GM12874 (cell line): ENCODE measurements around the gene SNX4.

Source experiments
- TF ChIP-seq, protein P1 (sequence below): IDR thresholded peaks from 2 replicates; pipeline ENCODE4 v1.5.1; 2011; ENCODE audit warnings: low read depth, mild to moderate bottlenecking, control low read depth, low read length, moderate library complexity; ENCODE audit not compliant: insufficient read depth

Gene SNX4

DNA sequence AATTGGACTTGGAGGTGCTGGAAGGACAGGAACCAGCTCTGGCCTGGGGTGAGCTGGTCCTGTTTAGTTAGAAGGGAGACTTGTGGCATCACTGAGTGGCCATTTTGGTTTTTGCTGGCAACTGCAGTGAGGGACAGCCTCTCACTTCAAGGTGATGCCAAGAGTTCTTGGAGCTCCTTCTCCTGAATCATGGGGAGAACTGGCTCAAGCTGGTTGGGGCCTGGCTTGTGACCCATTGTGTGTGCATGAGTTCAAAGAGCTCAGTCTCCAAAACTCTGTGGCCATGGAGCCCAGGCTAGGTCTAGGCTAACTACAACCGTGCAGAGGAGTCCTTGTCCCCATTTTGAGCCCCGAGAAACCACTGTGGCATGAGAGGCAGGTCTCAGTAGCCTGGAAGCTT, 84.8 kb downstream of the SNX4 start:
- TF ChIP-seq, protein P1, sequence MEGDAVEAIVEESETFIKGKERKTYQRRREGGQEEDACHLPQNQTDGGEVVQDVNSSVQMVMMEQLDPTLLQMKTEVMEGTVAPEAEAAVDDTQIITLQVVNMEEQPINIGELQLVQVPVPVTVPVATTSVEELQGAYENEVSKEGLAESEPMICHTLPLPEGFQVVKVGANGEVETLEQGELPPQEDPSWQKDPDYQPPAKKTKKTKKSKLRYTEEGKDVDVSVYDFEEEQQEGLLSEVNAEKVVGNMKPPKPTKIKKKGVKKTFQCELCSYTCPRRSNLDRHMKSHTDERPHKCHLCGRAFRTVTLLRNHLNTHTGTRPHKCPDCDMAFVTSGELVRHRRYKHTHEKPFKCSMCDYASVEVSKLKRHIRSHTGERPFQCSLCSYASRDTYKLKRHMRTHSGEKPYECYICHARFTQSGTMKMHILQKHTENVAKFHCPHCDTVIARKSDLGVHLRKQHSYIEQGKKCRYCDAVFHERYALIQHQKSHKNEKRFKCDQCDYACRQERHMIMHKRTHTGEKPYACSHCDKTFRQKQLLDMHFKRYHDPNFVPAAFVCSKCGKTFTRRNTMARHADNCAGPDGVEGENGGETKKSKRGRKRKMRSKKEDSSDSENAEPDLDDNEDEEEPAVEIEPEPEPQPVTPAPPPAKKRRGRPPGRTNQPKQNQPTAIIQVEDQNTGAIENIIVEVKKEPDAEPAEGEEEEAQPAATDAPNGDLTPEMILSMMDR = no peak

DNA sequence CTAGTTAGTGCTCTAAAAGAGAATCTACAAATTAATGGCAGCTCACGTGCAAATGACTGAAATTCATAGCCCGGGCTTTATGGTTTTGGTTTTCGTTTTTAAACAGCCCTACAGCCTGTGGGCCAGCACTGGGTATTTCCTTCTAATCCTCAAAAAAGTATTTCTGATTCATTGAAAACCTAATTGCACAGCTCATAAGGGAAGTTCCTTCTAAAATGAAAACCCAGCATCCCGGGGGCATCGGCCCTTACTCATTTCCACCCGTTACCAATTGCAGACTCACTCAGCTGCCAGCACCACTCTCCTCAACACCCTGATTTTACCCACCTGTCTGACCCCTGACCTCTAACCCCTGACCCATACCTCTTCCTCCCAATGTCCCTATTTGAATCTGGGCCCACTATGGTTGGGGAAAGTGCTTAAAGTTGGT, 85.4 kb downstream of the SNX4 start:
- TF ChIP-seq, protein P1 = no peak

DNA sequence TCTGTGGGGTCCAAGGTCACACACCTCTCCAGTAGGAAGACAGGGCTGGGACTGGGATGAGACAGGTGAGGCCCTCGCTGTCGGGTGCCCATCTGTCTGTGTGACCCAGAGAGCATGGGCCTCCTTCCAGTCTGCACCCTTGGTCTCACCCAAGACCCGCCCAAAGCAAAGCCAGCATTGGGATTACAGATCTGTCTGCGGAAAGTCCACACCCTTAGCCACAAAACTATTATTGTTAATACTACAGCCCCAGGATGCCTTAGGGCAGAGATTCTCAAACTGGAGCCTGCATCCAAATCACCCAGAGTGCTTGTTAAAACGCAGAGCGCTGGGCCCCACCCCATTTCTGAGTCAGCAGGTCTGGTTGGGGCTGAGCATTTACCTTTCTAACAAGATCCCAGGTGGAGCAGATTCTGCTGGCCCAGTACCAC, 86.4 kb downstream of the SNX4 start:
- TF ChIP-seq, protein P1 = no peak

DNA sequence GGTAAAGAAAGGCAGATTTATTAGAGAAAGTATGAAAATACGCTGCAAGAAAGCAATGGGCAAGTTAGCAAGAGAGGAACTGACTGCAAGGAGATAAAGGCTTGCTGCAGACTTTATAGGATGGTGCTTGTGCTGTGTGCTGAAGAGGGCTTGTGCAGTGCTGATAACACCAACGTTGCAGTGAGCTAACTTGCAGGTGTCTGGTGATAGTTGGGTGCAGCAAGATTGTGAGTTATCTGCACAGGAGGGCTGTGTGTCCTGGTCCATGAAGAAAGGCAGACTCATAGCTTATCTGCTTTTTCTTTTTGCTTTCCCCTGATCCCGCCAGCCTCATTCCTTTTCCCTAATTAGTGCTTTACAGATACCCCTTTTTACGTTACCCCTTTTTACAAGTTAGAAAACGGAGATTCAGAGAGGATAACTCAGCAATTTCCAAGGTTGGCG, 86.9 kb downstream of the SNX4 start:
- TF ChIP-seq, protein P1 = no peak

DNA sequence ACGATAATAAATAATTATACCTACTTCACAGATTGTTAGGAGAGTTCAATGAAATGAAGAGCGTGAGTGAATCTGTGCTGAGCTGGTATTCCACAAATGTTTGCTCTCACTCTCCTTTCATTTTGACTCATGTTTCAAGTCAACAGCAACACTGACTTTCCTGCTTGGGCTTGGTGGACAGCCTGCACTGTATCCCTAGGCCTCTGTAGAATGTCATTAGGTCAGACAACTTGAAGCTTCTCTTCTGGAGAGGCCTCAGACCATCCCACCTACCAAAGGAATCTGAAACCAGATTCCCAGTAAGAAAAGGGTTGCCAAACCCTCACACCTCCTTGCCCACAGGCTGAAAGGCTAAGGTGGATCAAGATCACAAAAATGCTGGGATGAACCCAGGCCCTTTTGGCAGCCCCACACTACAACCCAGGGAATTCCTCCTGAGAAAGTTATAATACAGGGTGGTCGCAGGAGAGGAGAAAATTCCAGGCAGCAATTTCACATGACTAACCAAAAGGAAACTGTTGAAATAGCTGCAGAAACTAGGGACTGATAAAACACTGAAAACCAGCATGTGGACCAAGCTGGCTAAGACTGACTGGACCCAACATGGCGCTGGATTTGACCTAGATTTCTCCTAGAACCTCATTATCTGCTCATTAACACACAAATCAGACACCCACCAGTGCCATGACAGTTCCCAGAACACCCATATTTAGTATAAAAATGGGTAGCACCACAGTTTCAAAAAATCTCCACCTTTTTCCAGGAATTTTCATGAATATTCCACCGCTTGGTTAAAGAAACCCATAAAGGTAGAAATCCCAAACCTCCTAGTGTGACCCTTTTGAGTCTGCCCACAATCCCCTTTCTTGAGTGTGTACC, 87.9 kb downstream of the SNX4 start:
- TF ChIP-seq, protein P1 = no peak

DNA sequence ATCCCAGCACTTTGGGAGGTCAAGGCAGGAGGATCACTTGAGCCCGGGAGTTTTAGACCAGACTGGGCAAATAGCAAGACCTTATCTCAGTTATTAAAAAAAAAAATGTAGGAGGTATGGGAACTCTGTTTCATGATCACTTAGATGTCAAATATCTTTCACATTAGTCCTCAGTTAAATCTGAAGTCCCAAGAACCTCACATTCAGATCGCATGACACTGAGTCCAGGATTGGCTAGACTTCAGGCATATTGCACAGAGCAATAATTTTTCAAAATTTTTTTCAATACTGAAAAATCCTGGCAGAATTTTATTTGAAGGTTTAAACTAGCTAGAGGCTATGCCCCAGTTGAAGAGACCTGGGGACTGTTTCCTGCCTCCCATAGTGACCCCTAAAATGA, 88.6 kb downstream of the SNX4 start:
- TF ChIP-seq, protein P1 = no peak

DNA sequence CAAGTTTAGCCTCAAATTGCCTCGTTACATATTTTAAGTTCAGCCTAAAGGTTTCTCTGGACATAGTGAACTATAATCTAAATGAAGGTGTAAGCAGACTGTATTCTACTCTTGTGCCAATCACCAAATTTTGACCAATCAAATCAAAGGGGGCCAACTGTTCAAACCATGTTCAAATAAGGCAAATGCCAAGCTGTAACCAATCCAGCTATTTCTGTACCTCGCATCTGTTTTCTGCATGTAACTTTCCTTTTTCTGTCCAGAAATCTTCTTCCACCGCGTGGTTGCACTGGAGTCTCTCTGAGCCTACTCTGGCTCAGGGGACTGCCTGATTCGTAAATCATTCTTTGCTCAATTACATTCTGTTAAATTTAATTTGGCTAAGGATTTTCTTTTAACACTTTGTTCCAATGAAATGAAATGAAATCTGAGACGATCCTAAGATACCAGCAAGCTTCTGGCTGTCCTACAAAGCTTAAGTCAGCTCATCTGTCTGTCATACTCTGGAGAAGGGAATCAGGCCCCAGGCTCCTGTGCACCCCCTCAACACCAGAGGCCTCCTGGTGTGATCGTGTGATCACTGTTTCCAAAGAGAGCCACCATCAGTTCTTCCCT, 91.7 kb downstream of the SNX4 start:
- TF ChIP-seq, protein P1 = no peak
